ENCODE measurements around the gene CHFR. TPM values are rescaled to one million over a fixed set of nuclear protein-coding genes. Genes with fewer than 3 reads are reported as not detected.
"Not testable (repeated sequence)": the region's sequence is repeated elsewhere in the genome, so short reads cannot be mapped to it uniquely, and the experiment has no call there.

CHFR gene
- total and polyA plus RNA-seq, 8 donors = 14.7 to 107 (median 59.2) TPM

GRCh38 chr12:132886529-132887477 lies 602 bp downstream of the CHFR start:
- H3K4me1 ChIP-seq = peaks cover 5 to 34% (median 19%) of the 10 kb centered on the region in 4 donors
- peaks cover 0 to 31% (median 30%) of the 10 kb centered on the region in 4 donors for H3K36me3 ChIP-seq
- H3K27ac ChIP-seq = peak overlapping the region; percentile 93 to 98 (median 97)
- no peaks in the 10 kb centered on the region for H3K27me3 ChIP-seq
- TF ChIP-seq POLR2AphosphoS5 (IDR thresholded peaks at IDR 0.05) (no peak), POLR2A (IDR thresholded peaks at IDR 0.05) (no peak), EP300 (IDR thresholded peaks at IDR 0.05) (no peak), CTCF (IDR thresholded peaks at IDR 0.05) (no peak)
- intact Hi-C loops (cut with DNase I; ENCODE audit: low total_unique reads) = loop anchor here (10.0 kb wide), 1 partner anchor 62 kb away; the partner anchor contains the start of gene GOLGA3
- H3K9me3 ChIP-seq = no peaks in the 10 kb centered on the region
- DNase-seq = peak in 1 of 2 donors; percentile 27
- peak overlapping the region; percentile 85 to 98 (median 94) for H3K4me3 ChIP-seq
- WGBS, 5 donors = 9 to 21% (median 12%) methylated on average over 27 to 64 of the region's 64 CpGs

GRCh38 chr12:132881818-132882217 lies 5.6 kb downstream of the CHFR start:
- H3K36me3 ChIP-seq = peaks cover 10 to 62% (median 58%) of the 10 kb centered on the region in 4 donors
- no peaks in the 10 kb centered on the region for H3K9me3 ChIP-seq
- WGBS, 5 donors = 57 to 80% (median 74%) methylated on average over 7 of the region's 7 CpGs
- no peaks in the 10 kb centered on the region for H3K27me3 ChIP-seq
- no peak for TF ChIP-seq CTCF (IDR thresholded peaks at IDR 0.05)
- no peak for TF ChIP-seq EP300 (IDR thresholded peaks at IDR 0.05)
- no peak for TF ChIP-seq POLR2A (IDR thresholded peaks at IDR 0.05)
- intact Hi-C loops (cut with DNase I; ENCODE audit: low total_unique reads) = loop anchor here (10.0 kb wide), 1 partner anchor 57 kb away; the partner anchor contains the start of gene GOLGA3
- peaks cover 0 to 33% (median 16%) of the 10 kb centered on the region in 4 donors for H3K4me1 ChIP-seq
- H3K27ac ChIP-seq = peak overlapping the region in 2 of 5 donors; percentile 7 to 24
- DNase-seq = peak in 1 of 2 donors; percentile 17
- H3K4me3 ChIP-seq = no peak overlapping the region

GRCh38 chr12:132874620-132875019 lies 12.8 kb downstream of the CHFR start:
- WGBS, 5 donors = 82 to 96% (median 93%) methylated on average over 9 to 21 of the region's 21 CpGs
- intact Hi-C loops (cut with DNase I; ENCODE audit: low total_unique reads); H3K4me3 ChIP-seq; H3K9me3 ChIP-seq; H3K4me1 ChIP-seq; H3K27ac ChIP-seq; DNase-seq; H3K27me3 ChIP-seq: not testable (repeated sequence)
- peaks cover 68 to 98% (median 95%) of the 10 kb centered on the region in 4 donors for H3K36me3 ChIP-seq

- no peak overlapping the region for H3K4me3 ChIP-seq
- no peaks in the 10 kb centered on the region for H3K4me1 ChIP-seq
- no peak for DNase-seq
- H3K27ac ChIP-seq = no peak overlapping the region
- intact Hi-C loops (cut with DNase I; ENCODE audit: low total_unique reads) = no loop called here
- TF ChIP-seq CTCF (IDR thresholded peaks at IDR 0.05) (no peak), POLR2AphosphoS5 (IDR thresholded peaks at IDR 0.05) (no peak), EP300 (IDR thresholded peaks at IDR 0.05) (no peak), POLR2A (IDR thresholded peaks at IDR 0.05) (no peak)
- no peaks in the 10 kb centered on the region for H3K9me3 ChIP-seq
- no peaks in the 10 kb centered on the region for H3K27me3 ChIP-seq
- WGBS, 5 donors = 94 to 99% (median 96%) methylated on average over 11 of the region's 11 CpGs
- H3K36me3 ChIP-seq = peaks cover 72 to 98% (median 95%) of the 10 kb centered on the region in 4 donors
Measured at GRCh38 chr12:132874175-132874574, 13.2 kb downstream of the CHFR start.

Measured in stomach (tissue), 9 donors.